H54 (cell line): ENCODE data around the gene RBFA.

Experiments used
- DNase-seq: peaks from one replicate; pipeline ENCODE4 v3.0.0; 2011; ENCODE audit warnings: low spot score, mixed read lengths; ENCODE audit not compliant: insufficient read length
- FAIRE-seq: peaks from 3 replicates; lab custom pipeline; 2011; peaks lifted over from hg19 to GRCh38; lab: Jason Lieb, UNC
- POLR2A ChIP-seq: IDR thresholded peaks from 2 replicates; pipeline ENCODE4 v1.6.1; 2011; ENCODE audit warnings: low read depth, mild to moderate bottlenecking, low read length

Gene RBFA

DNA sequence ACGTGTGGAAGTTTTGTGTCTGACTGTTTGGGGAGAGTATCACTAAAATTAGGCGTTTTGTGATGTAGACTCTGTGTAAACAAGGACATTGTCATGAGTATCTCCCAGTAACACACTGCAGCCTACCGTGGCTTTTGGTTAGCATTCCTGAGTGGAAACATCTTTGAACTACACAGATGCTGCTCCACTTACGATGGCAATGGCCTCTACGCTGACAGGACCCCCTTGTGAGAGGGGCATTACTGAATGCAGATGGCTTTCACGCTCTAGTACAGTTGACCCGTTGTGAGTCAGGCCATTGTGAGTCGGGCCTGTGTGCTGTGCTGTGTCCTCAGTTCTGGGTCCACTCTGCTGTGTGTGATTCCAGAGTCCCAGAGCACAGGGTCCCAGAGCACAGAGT, 40.5 kb downstream of the RBFA start:
- DNase-seq (no peak), FAIRE-seq (no peak)
- no peak for TF ChIP-seq POLR2A

DNA sequence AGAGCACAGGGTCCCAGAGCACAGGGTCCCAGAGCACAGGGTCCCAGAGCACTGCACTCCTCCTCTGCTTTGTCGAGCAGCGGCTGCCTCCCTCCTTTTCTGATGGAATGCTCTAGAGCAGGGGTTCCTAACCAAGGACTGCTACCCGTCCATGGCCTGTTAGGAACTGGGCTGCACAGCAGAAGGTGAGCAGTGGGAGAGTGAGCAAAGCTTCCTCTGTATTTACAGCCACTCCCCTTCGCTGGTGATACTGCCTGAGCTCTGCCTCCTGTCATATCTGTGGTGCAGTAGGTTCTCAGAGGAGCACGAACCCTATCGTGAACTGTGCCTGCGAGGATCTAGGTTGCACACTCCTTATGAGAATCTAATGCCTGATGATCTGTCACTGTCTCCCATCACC, 41.7 kb downstream of the RBFA start:
- no peak for FAIRE-seq
- no peak for TF ChIP-seq POLR2A
- no peak for DNase-seq

DNA sequence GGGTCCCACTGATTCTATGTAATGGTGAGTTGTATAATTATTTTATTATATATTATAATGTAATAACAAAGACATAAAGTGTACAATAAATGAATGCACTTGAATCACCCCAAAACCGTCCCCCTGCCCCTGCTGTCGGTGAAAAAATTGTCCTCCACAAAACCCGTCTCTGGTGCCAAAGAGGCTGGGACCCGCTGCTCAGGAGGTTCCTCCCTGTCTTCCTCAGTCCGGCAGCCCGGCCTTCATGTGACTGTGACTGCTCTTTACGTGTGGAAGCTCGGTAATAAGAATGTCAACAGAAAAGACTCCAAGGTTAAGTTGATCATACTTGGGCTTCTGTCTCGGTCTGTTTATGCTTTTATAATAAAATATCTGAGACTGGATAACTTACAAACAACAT, 42.1 kb downstream of the RBFA start:
- TF ChIP-seq POLR2A: no peak
- FAIRE-seq: no peak
- DNase-seq: no peak

DNA sequence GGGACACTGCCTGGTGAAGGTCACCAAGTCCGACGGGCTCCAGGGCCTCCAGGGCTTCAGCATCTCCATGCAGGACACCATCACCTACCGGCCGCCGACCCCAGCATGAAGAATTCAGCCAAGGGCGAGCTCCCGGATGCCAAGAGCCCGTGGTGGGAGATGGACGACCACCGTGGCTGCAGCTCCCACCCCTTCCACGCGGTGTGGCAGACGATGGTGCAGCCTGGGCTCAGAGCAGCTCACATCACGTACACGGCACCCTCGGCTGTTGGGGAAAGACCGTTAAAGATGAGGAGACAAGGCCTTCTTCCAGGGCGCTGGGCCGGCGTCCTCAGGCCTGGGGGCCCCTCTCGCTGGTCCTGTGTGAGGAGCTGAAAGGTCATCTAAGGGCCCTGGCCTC, 43.6 kb downstream of the RBFA start:
- FAIRE-seq: no peak
- DNase-seq: no peak
- no peak for TF ChIP-seq POLR2A
